GM12878 (cell line): Measurements from ENCODE around the gene PSMB3. TPM values are rescaled to one million over a fixed set of nuclear protein-coding genes. Genes with fewer than 3 reads are reported as not detected.

Experiments
- ATAC-seq: fragments of 200-7000 bp; cut with Tn5 transposase; 3 replicates; pipeline ENCODE4 v1.9.1; 2020; ENCODE audit warnings: mild to moderate bottlenecking, moderate library complexity
- BruUV-seq: library from RNA; stranded (reverse); fragments of 400-500 nt; replicated peaks from 2 replicates; lab custom pipeline; 2021; lab: Mats Ljungman, UMichigan
- CTCF ChIA-PET: fragments of 300-600 bp; sonication (Branson Sonifier 250); formaldehyde crosslinking; extraction: SDS; loops from one replicate; lab custom pipeline; 2021; ENCODE audit warnings: inconsistent platforms; lab: Yijun Ruan, JAX
- POLR2A ChIA-PET: fragments of 350-600 bp; formaldehyde crosslinking; extraction: SDS; loops from one replicate; lab custom pipeline; 2021; ENCODE audit warnings: inconsistent platforms; lab: Charles Lee
- RAD21 ChIA-PET: fragments of 300-600 bp; sonication (Branson Sonifier 250); formaldehyde crosslinking; loops from one replicate; lab custom pipeline; 2023; ENCODE audit warnings: antibody characterized with exemption; ENCODE audit not compliant: unreplicated experiment; lab: Charles Lee
- SMC1A ChIA-PET: fragments of 300-600 bp; sonication (Branson Sonifier 250); formaldehyde crosslinking; loops from one replicate; lab custom pipeline; 2023; ENCODE audit not compliant: unreplicated experiment, uncharacterized antibody; lab: Charles Lee
- DNase-seq: peaks from one replicate; pipeline ENCODE4 v3.0.0-alpha.2; 2011; ENCODE audit warnings: low read depth, low spot score
- FAIRE-seq: peaks from 3 replicates; lab custom pipeline; 2011; peaks lifted over from hg19 to GRCh38; lab: Jason Lieb, UNC
- H2AFZ ChIP-seq: 2 replicates; pipeline ENCODE4 v1.6.0; 2011; ENCODE audit warnings: low read depth, low read length, control low read depth; ENCODE audit not compliant: control insufficient read depth
- H3K27ac ChIP-seq: 2 replicates; pipeline ENCODE4 v1.5.1; 2011; ENCODE audit warnings: control low read depth; ENCODE audit not compliant: control insufficient read depth, insufficient read depth
- H3K27me3 ChIP-seq, 2 experiments: replicated peaks in 1 of 2; 2 replicates each; pipeline versions ENCODE4 v1.6.0 to v1.6.1; 2011; ENCODE audit warnings: low read length in 1 of 2; ENCODE audit not compliant: control insufficient read depth in 2 of 2, insufficient read depth in 2 of 2
- H3K36me3 ChIP-seq, 2 experiments: 2 replicates each; pipeline ENCODE4 v1.5.1; 2011; ENCODE audit warnings: low read length in 1 of 2; ENCODE audit not compliant: control insufficient read depth in 2 of 2, insufficient read depth in 2 of 2
- H3K4me1 ChIP-seq: 2 replicates; pipeline ENCODE4 v1.6.1; 2011; ENCODE audit warnings: mild to moderate bottlenecking, low read length, moderate library complexity, mixed read lengths; ENCODE audit not compliant: control insufficient read depth, insufficient read depth
- H3K4me2 ChIP-seq: 2 replicates; pipeline ENCODE4 v1.6.0; 2011; ENCODE audit warnings: control low read depth; ENCODE audit not compliant: control insufficient read depth, insufficient read depth
- H3K4me3 ChIP-seq: fragments of 200-600 bp; sonication (generic); 2 replicates; pipeline ENCODE4 v1.5.1; 2016
- H3K79me2 ChIP-seq: 2 replicates; pipeline ENCODE4 v1.6.0; 2011; ENCODE audit warnings: low read length; ENCODE audit not compliant: control insufficient read depth, insufficient read depth
- H3K9ac ChIP-seq: 2 replicates; pipeline ENCODE4 v1.8.0; 2011; ENCODE audit warnings: low read length, control low read depth, mixed read lengths; ENCODE audit not compliant: control insufficient read depth, insufficient read depth
- H3K9me3 ChIP-seq: replicated peaks from 3 replicates; pipeline ENCODE4 v1.5.1; 2011; ENCODE audit warnings: mild to moderate bottlenecking, low read length; ENCODE audit not compliant: control insufficient read depth, insufficient read depth
- H4K20me1 ChIP-seq: 2 replicates; pipeline ENCODE4 v1.6.0; 2011; ENCODE audit not compliant: control insufficient read depth, insufficient read depth
- BHLHE40 ChIP-seq, 2 experiments: fragments of 450-650 bp in 1 of 2; IDR thresholded peaks; 2 replicates each; pipeline ENCODE4 v1.6.1; 2011 to 2017; ENCODE audit warnings: low read depth in 2 of 2, borderline replicate concordance in 1 of 2, improper control_type of control experiment in 1 of 2, low read length in 1 of 2, mild to moderate bottlenecking in 1 of 2
- CREM ChIP-seq: IDR thresholded peaks from 2 replicates; pipeline ENCODE4 v1.6.1; 2014; ENCODE audit warnings: antibody characterized with exemption, low read depth
- DPF2 ChIP-seq: fragments of 450-650 bp; IDR thresholded peaks from 2 replicates; pipeline ENCODE4 v1.6.1; 2017; ENCODE audit warnings: mild to moderate bottlenecking
- GATAD2B ChIP-seq: fragments of 450-650 bp; conservative IDR thresholded peaks from 2 replicates; pipeline ENCODE4 v1.6.1; 2017; ENCODE audit warnings: low read depth, mild to moderate bottlenecking, moderate library complexity
- HDGF ChIP-seq: fragments of 450-650 bp; IDR thresholded peaks from 2 replicates; pipeline ENCODE4 v1.6.1; 2016; ENCODE audit warnings: antibody characterized with exemption
- JUND ChIP-seq: IDR thresholded peaks from 2 replicates; pipeline ENCODE4 v1.6.1; 2012; ENCODE audit warnings: low read depth, mild to moderate bottlenecking, low read length, improper control_type of control experiment, moderate library complexity
- KAT2A ChIP-seq: conservative IDR thresholded peaks from 2 replicates; pipeline ENCODE4 v1.6.1; 2011; ENCODE audit warnings: low read depth, low read length; ENCODE audit not compliant: control insufficient read depth
- KDM1A ChIP-seq: fragments of 200-600 bp; sonication (generic); IDR thresholded peaks from 2 replicates; pipeline ENCODE4 v1.6.1; 2016; ENCODE audit warnings: borderline replicate concordance
- MEF2A ChIP-seq: IDR thresholded peaks from 2 replicates; pipeline ENCODE4 v1.6.1; 2011; ENCODE audit warnings: low read depth, mild to moderate bottlenecking, low read length, moderate library complexity; ENCODE audit not compliant: insufficient read depth
- NBN ChIP-seq: fragments of 450-650 bp; IDR thresholded peaks from 2 replicates; pipeline ENCODE4 v1.6.1; 2016
- NR2F1 ChIP-seq: fragments of 450-650 bp; conservative IDR thresholded peaks from 2 replicates; pipeline ENCODE4 v1.6.1; 2017; ENCODE audit warnings: mild to moderate bottlenecking
- NRF1 ChIP-seq: conservative IDR thresholded peaks from 2 replicates; pipeline ENCODE4 v1.6.1; 2011; ENCODE audit warnings: mild to moderate bottlenecking, low read depth, low read length, improper control_type of control experiment
- POLR2A ChIP-seq: IDR thresholded peaks from 2 replicates; pipeline ENCODE4 v1.6.1; 2011; ENCODE audit warnings: low read depth, mild to moderate bottlenecking, low read length
- POLR2AphosphoS5 ChIP-seq: IDR thresholded peaks from 2 replicates; pipeline ENCODE4 v1.6.1; 2011; ENCODE audit warnings: mild to moderate bottlenecking, low read length, inconsistent platforms
- SMAD5 ChIP-seq: IDR thresholded peaks from 2 replicates; pipeline ENCODE4 v1.6.1; 2016; ENCODE audit warnings: antibody characterized with exemption, low read depth
- SMARCA5 ChIP-seq: fragments of 450-650 bp; IDR thresholded peaks from 2 replicates; pipeline ENCODE4 v1.6.1; 2017; ENCODE audit warnings: mild to moderate bottlenecking
- SP1 ChIP-seq: IDR thresholded peaks from one replicate; pipeline ENCODE4 v1.6.1; 2011; ENCODE audit warnings: low read depth, low read length
- SREBF2 ChIP-seq: IDR thresholded peaks from 2 replicates; pipeline ENCODE4 v1.6.1; 2012; ENCODE audit warnings: mild to moderate bottlenecking, low read length
- STAT3 ChIP-seq: IDR thresholded peaks from 2 replicates; pipeline ENCODE4 v1.6.1; 2011; ENCODE audit warnings: low read depth, low read length, improper control_type of control experiment
- SUPT20H ChIP-seq: IDR thresholded peaks from 2 replicates; pipeline ENCODE4 v1.6.1; 2011; ENCODE audit warnings: low read depth, mild to moderate bottlenecking, low read length, moderate library complexity, borderline replicate concordance; ENCODE audit not compliant: control insufficient read depth
- TARDBP ChIP-seq: IDR thresholded peaks from 2 replicates; pipeline ENCODE4 v1.6.1; 2016; ENCODE audit warnings: borderline replicate concordance
- WGBS: methylation state at CpG from one replicate; pipeline ENCODE4 v1.1.6; 2016; ENCODE audit warnings: low lambda C conversion rate; ENCODE audit not compliant: insufficient replicate concordance, insufficient coverage; ENCODE audit errors: missing lambda C conversion rate; 5-methylcytosine and 5-hydroxymethylcytosine counted together
- in situ Hi-C: fragments of 300-500 bp; cut with MboI; formaldehyde crosslinking; loops from 9 replicates; pipeline ENCODE4 v1.14.3; 2018; ENCODE audit warnings: mixed read lengths
- intact Hi-C: fragments of 100-400 bp; cut with micrococcal nuclease; formaldehyde crosslinking; loops from one replicate; pipeline ENCODE4 v1.14.2; 2022; ENCODE audit not compliant: unreplicated experiment
- polyA plus RNA-seq, 11 experiments: library from polyadenylated mRNA; depleted of rRNA in 4 of 11; unstranded in 6 of 11; stranded (reverse) in 5 of 11; fragments of >200 nt; fragmentation: Nextera tagmentation in 4 of 11; fragmentation: Illumina TruSeq in 1 of 11; extraction: Ambion mirVana in 4 of 11; extraction: Trizol in 1 of 11; gene quantifications; 1 replicate in 1 of 11; 2 replicates in 10 of 11; pipeline versions ENCODE4 v1.2.1 to v1.2.3, GENCODE V29; 2011 to 2016; ENCODE audit warnings: inconsistent platforms in 2 of 11, missing spikeins in 2 of 11, low read depth in 1 of 11
- total RNA-seq, 4 experiments: library from RNA; depleted of rRNA in 3 of 4; stranded (reverse); fragments of >200 nt in 3 of 4; fragmentation: Illumina TruSeq in 1 of 4; extraction: Trizol in 1 of 4; gene quantifications; 2 replicates each; pipeline versions ENCODE4 v1.2.1 to v1.2.3, GENCODE V29; 2013 to 2021
- TF ChIP-seq, protein P1 (sequence below): IDR thresholded peaks from 2 replicates; pipeline ENCODE4 v1.6.1; 2012; ENCODE audit warnings: low read depth, low read length, improper control_type of control experiment
- TF ChIP-seq, protein P2 (sequence below): fragments of 450-650 bp; IDR thresholded peaks from 2 replicates; pipeline ENCODE4 v1.6.1; 2017; ENCODE audit warnings: borderline replicate concordance

PSMB3 gene
- total and polyA plus RNA-seq, 10 of the 15 experiments (the other 5 are each of a cell fraction or from before 2014, with no cell fraction given) = 300 to 2,130 (median 490) TPM

DNA sequence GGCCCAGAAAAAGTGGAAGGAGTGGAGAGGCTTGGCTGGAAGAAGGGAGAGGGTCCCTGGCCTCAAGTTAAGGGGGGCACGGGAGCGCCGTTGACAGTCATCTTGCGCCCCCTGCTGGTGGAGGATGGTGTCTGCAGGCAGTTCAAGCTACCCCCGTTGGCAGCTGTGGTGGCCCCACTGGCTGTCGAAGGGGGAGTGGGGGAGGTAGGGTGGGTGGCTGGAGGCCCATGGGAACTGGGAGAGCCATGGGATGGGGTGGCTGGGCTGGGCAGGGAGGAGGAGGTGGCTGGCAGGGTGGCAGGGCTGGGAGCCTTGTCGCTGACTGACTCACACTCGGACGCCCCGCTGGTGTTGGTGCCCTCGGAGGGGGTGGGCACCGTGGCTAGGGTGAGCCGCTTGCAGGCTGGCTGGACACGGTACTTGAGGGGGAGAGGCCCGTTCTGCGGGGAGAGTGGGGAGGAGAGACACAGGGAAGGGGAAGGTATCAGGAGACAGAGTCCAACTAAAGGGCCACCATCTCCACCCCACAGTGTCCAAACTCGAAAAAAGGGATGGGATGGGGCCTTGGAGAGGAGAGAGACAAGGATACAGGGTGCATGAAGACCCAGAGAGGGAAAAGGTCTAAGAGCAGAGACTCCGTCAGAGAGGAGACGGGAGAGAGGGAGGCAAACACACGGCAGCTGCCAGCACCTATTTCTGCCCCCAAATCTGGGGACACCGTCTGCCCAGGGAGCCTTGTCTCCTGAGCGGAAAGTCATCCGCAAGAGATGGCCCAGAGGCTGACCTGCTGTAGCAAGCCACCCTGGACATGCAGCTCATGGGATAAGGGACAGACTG lies 17.2 kb upstream of the PSMB3 start:
- no peak overlapping the region for H3K4me2 ChIP-seq
- ChIA-PET CTCF (interaction anchor here (0.6 to 5.0 kb wide), 32 partner anchors 10 to 418 kb away, joined by 3 to 170 read pairs (median 4); partner anchors contain the start of genes EPOP, PCGF2, PSMB3 and RPL23), RAD21 (interaction anchor here (0.6 to 3.3 kb wide), 17 partner anchors 11 to 246 kb away, joined by 3 to 66 read pairs (median 3); partner anchors contain the start of gene EPOP), SMC1A (interaction anchor here (0.6 to 4.6 kb wide), 10 partner anchors 11 to 223 kb away, joined by 3 to 50 read pairs (median 4); partner anchors contain the start of genes EPOP, MLLT6 and PSMB3), POLR2A (interaction anchor here (0.6 to 1.0 kb wide), 3 partner anchors 57 to 134 kb away, joined by 4 to 5 read pairs (median 4); no protein-coding TSS in a partner anchor)
- TSS peak; percentile 58 for BruUV-seq
- H3K36me3 ChIP-seq = peaks cover 4 to 22% of the 10 kb centered on the region in 2 experiments; a peak in 3 of 4 replicates
- H3K9me3 ChIP-seq = no peaks in the 10 kb centered on the region
- ATAC-seq (peak; percentile 57), DNase-seq (no peak), FAIRE-seq (no peak)
- H4K20me1 ChIP-seq = no peaks in the 10 kb centered on the region
- H3K79me2 ChIP-seq = peaks cover 12% of the 10 kb centered on the region
- intact Hi-C loops (loop anchor here (1.0 kb wide), 1 partner anchor 58 kb away; no protein-coding TSS in a partner anchor), in situ Hi-C loops (no loop called here)
- H3K4me1 ChIP-seq = peaks cover 20% of the 10 kb centered on the region
- 44% methylated on average over 23 of the region's 23 CpGs for WGBS
- no peak overlapping the region for H3K27ac ChIP-seq
- no peak overlapping the region for H3K9ac ChIP-seq
- H3K4me3 ChIP-seq = no peak overlapping the region
- no peaks in the 10 kb centered on the region for H3K27me3 ChIP-seq
- no peak overlapping the region for H2AFZ ChIP-seq
- TF ChIP-seq POLR2A (no peak), SUPT20H (no peak), POLR2AphosphoS5 (no peak), DPF2 (no peak), BHLHE40 (IDR thresholded peaks at IDR 0.05; ENCODE audit: borderline replicate concordance in 1 of 2, low read depth in 2 of 2, low read length in 1 of 2) (0 out of 4 replicates have a peak, but pooled peaks of 1 of the 2 experiments have one; percentile 42), SMARCA5 (no peak), STAT3 (no peak), MEF2A (no peak), KDM1A (no peak), TARDBP (no peak), JUND (no peak), GATAD2B (no peak), KAT2A (no peak), HDGF (peak; percentile 91), SREBF2 (no peak), SMAD5 (no peak), NR2F1 (no peak), NRF1 (no peak), CREM (no peak), SP1 (no peak), NBN (0 out of 2 replicates have a peak, but pooled peaks have one; percentile 26)
- TF ChIP-seq, protein P1, sequence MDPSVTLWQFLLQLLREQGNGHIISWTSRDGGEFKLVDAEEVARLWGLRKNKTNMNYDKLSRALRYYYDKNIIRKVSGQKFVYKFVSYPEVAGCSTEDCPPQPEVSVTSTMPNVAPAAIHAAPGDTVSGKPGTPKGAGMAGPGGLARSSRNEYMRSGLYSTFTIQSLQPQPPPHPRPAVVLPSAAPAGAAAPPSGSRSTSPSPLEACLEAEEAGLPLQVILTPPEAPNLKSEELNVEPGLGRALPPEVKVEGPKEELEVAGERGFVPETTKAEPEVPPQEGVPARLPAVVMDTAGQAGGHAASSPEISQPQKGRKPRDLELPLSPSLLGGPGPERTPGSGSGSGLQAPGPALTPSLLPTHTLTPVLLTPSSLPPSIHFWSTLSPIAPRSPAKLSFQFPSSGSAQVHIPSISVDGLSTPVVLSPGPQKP = no peak
- TF ChIP-seq, protein P2, sequence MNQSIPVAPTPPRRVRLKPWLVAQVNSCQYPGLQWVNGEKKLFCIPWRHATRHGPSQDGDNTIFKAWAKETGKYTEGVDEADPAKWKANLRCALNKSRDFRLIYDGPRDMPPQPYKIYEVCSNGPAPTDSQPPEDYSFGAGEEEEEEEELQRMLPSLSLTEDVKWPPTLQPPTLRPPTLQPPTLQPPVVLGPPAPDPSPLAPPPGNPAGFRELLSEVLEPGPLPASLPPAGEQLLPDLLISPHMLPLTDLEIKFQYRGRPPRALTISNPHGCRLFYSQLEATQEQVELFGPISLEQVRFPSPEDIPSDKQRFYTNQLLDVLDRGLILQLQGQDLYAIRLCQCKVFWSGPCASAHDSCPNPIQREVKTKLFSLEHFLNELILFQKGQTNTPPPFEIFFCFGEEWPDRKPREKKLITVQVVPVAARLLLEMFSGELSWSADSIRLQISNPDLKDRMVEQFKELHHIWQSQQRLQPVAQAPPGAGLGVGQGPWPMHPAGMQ = no peak
